ENCODE data around the gene NDRG3.

NDRG3 gene

DNA sequence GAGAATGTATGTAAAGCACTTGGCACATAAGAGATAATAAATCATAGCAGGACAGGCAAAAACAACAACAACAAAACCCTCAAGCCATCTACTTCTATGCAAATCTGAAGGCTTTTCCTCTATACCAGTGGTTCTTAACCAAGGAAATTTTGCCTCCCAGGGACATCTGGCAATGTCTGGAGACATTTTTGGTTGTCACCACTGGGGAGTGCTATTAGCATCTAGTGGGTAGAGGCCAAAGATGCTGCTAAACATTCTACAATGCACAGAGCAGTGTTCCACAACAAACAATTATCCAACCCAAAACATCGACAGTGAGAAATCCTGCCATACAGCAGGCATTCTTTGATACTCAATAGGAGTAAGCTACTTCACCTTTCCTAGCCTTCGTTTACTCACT is 28.2 kb downstream of the NDRG3 start:
- no peak overlapping the region for H3K27ac ChIP-seq (replicated peaks)
- no peaks in the 10 kb centered on the region for H3K27me3 ChIP-seq (ENCODE audit: insufficient read depth, poor library complexity, severe bottlenecking)
- DNase-seq (ENCODE audit: low read depth in 1 of 2, low spot score in 1 of 2): peak in 1 of 2 experiments; percentile 8
- TF ChIP-seq, protein P1, sequence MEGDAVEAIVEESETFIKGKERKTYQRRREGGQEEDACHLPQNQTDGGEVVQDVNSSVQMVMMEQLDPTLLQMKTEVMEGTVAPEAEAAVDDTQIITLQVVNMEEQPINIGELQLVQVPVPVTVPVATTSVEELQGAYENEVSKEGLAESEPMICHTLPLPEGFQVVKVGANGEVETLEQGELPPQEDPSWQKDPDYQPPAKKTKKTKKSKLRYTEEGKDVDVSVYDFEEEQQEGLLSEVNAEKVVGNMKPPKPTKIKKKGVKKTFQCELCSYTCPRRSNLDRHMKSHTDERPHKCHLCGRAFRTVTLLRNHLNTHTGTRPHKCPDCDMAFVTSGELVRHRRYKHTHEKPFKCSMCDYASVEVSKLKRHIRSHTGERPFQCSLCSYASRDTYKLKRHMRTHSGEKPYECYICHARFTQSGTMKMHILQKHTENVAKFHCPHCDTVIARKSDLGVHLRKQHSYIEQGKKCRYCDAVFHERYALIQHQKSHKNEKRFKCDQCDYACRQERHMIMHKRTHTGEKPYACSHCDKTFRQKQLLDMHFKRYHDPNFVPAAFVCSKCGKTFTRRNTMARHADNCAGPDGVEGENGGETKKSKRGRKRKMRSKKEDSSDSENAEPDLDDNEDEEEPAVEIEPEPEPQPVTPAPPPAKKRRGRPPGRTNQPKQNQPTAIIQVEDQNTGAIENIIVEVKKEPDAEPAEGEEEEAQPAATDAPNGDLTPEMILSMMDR (IDR thresholded peaks at IDR 0.05; ENCODE audit: insufficient read depth, low read length): peak; percentile 8
- TF ChIP-seq, protein P2, sequence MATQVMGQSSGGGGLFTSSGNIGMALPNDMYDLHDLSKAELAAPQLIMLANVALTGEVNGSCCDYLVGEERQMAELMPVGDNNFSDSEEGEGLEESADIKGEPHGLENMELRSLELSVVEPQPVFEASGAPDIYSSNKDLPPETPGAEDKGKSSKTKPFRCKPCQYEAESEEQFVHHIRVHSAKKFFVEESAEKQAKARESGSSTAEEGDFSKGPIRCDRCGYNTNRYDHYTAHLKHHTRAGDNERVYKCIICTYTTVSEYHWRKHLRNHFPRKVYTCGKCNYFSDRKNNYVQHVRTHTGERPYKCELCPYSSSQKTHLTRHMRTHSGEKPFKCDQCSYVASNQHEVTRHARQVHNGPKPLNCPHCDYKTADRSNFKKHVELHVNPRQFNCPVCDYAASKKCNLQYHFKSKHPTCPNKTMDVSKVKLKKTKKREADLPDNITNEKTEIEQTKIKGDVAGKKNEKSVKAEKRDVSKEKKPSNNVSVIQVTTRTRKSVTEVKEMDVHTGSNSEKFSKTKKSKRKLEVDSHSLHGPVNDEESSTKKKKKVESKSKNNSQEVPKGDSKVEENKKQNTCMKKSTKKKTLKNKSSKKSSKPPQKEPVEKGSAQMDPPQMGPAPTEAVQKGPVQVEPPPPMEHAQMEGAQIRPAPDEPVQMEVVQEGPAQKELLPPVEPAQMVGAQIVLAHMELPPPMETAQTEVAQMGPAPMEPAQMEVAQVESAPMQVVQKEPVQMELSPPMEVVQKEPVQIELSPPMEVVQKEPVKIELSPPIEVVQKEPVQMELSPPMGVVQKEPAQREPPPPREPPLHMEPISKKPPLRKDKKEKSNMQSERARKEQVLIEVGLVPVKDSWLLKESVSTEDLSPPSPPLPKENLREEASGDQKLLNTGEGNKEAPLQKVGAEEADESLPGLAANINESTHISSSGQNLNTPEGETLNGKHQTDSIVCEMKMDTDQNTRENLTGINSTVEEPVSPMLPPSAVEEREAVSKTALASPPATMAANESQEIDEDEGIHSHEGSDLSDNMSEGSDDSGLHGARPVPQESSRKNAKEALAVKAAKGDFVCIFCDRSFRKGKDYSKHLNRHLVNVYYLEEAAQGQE (IDR thresholded peaks at IDR 0.05; ENCODE audit: insufficient replicate concordance, low read depth): no peak
- no peak overlapping the region for H3K4me3 ChIP-seq (replicated peaks; ENCODE audit: insufficient read depth, low read length)

DNA sequence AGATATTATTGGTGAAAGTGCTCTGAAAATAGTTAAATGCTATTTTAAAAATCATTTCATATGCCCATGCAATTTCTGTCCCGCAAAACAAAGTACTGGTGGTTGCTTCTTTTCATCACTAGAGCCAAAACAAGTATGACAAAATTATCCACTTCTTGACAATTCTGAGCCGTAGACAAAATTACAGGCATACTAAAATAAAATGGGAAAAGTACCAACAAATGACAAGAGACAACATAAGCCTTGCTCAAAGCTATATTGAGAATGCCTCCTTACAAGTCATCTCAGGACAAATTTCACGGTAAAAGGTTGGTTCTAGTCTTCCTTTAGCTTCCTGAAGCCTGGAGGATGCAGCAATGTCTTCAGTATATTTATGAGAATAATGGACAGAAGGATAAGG is 28.9 kb downstream of the NDRG3 start:
- no peaks in the 10 kb centered on the region for H3K27me3 ChIP-seq (ENCODE audit: insufficient read depth, poor library complexity, severe bottlenecking)
- no peak for DNase-seq (ENCODE audit: low read depth in 1 of 2, low spot score in 1 of 2)
- TF ChIP-seq POLR2AphosphoS5 (IDR thresholded peaks at IDR 0.05; ENCODE audit: low read depth) (no peak), SPI1 (IDR thresholded peaks at IDR 0.05; ENCODE audit: borderline replicate concordance, low read depth) (no peak), GABPA (IDR thresholded peaks at IDR 0.05; ENCODE audit: low read depth) (no peak)
- TF ChIP-seq, protein P2 (IDR thresholded peaks at IDR 0.05; ENCODE audit: insufficient replicate concordance, low read depth): no peak
- TF ChIP-seq, protein P1 (IDR thresholded peaks at IDR 0.05; ENCODE audit: insufficient read depth, low read length): no peak
- no peak overlapping the region for H3K4me3 ChIP-seq (replicated peaks; ENCODE audit: insufficient read depth, low read length)
- H3K27ac ChIP-seq (replicated peaks): no peak overlapping the region

DNA sequence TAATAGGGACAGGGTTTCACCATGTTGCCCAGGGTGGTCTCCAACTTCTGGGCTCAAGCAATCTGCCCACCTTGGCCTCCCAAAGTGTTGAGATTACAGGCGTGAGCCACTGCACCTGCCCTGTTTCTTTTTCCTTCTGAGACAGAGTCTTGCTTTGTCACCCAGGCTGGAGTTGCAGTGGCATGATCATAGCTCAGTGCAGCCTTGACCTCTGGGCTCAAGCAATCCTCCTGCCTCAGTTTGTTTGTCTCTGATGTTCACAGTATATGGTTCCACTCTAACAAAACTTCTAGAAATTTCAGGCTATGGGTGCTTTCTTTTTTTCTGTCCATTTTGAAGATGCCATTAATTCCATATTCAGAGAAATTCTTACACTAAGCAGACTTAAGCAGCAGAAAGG is 33.1 kb downstream of the NDRG3 start:
- Histone ChIP-seq H3K4me3 (replicated peaks; ENCODE audit: insufficient read depth, low read length) (no peak overlapping the region), H3K27ac (replicated peaks) (no peak overlapping the region), H3K27me3 (ENCODE audit: insufficient read depth, poor library complexity, severe bottlenecking) (no peaks in the 10 kb centered on the region)
- DNase-seq (ENCODE audit: low read depth in 1 of 2, low spot score in 1 of 2): no peak
- TF ChIP-seq, protein P2 (IDR thresholded peaks at IDR 0.05; ENCODE audit: insufficient replicate concordance, low read depth): no peak
- TF ChIP-seq SPI1 (IDR thresholded peaks at IDR 0.05; ENCODE audit: borderline replicate concordance, low read depth): no peak
- TF ChIP-seq GABPA (IDR thresholded peaks at IDR 0.05; ENCODE audit: low read depth): no peak
- TF ChIP-seq, protein P1 (IDR thresholded peaks at IDR 0.05; ENCODE audit: insufficient read depth, low read length): no peak
- no peak for TF ChIP-seq POLR2AphosphoS5 (IDR thresholded peaks at IDR 0.05; ENCODE audit: low read depth)
